ENCODE data around the gene FGD6.
"Not testable (repeated sequence)": the region's sequence is repeated elsewhere in the genome, so short reads cannot be mapped to it uniquely, and the experiment has no call there.

The FGD6 gene

DNA sequence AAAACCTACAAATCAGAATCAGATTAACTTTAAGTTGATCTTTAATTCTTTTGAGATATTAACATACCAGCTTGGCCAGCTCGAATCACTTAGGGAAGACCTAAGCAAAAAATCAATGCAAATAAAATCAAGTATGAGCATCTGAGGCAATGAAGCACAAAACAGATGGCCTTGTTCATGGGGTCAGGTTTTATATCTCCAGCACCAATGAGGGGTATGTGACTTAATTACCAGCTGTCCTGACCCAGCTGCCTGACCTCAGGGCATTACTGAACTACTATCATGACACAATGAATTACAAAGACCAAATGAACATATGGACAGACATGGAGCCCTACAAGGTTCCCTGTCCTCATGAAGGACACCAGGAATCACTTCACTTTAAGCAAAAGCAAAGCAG, 70.5 kb downstream of the FGD6 start:
- TF ChIP-seq POLR2AphosphoS5 (IDR thresholded peaks at IDR 0.05; ENCODE audit: low read depth, low read length) (no peak), TAF1 (IDR thresholded peaks at IDR 0.05; ENCODE audit: low read depth, low read length) (no peak), PAX5 (IDR thresholded peaks at IDR 0.05; ENCODE audit: insufficient read depth, low read length, severe bottlenecking) (no peak), SPI1 (IDR thresholded peaks at IDR 0.05; ENCODE audit: low read depth, low read length) (no peak), POU2F2 (IDR thresholded peaks at IDR 0.05; ENCODE audit: low read depth, low read length) (no peak), POLR2A (IDR thresholded peaks at IDR 0.05; ENCODE audit: low read depth, low read length) (no peak)
- FAIRE-seq, result peak; percentile 56
- no peak for DNase-seq (ENCODE audit: insufficient read length, low spot score)

DNA sequence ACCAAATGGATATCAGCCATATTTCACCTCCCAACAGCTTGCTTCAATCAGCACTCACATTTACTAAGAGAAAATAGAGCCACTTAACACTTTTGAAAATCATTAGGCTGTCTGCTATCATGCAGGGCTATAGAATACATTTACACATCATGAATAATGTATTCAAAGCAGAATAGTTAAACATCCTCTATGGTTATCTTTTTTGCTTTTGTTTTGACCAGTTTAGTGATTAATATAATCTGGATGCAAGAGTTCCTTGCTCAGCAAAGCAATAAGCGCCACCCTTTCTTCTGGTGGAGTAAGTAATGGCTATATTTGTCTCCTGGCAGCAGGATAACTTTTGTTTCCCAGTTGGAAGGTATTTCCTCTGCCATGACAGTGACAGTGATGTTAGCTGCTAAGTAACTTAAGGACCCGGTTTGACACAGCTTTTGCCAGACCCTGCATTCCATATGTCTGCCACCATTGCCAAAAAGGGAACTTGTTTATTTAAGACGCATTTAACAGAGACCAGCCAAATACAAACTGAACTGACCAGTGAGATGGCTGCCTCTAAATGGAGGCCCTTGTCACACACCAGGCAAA, 73.6 kb downstream of the FGD6 start:
- FAIRE-seq (no peak), DNase-seq (ENCODE audit: insufficient read length, low spot score) (no peak)
- no peak for TF ChIP-seq SPI1 (IDR thresholded peaks at IDR 0.05; ENCODE audit: low read depth, low read length)
- no peak for TF ChIP-seq POLR2A (IDR thresholded peaks at IDR 0.05; ENCODE audit: low read depth, low read length)
- no peak for TF ChIP-seq POU2F2 (IDR thresholded peaks at IDR 0.05; ENCODE audit: low read depth, low read length)
- no peak for TF ChIP-seq POLR2AphosphoS5 (IDR thresholded peaks at IDR 0.05; ENCODE audit: low read depth, low read length)
- TF ChIP-seq TAF1 (IDR thresholded peaks at IDR 0.05; ENCODE audit: low read depth, low read length), result no peak
- TF ChIP-seq PAX5 (IDR thresholded peaks at IDR 0.05; ENCODE audit: insufficient read depth, low read length, severe bottlenecking), result no peak

DNA sequence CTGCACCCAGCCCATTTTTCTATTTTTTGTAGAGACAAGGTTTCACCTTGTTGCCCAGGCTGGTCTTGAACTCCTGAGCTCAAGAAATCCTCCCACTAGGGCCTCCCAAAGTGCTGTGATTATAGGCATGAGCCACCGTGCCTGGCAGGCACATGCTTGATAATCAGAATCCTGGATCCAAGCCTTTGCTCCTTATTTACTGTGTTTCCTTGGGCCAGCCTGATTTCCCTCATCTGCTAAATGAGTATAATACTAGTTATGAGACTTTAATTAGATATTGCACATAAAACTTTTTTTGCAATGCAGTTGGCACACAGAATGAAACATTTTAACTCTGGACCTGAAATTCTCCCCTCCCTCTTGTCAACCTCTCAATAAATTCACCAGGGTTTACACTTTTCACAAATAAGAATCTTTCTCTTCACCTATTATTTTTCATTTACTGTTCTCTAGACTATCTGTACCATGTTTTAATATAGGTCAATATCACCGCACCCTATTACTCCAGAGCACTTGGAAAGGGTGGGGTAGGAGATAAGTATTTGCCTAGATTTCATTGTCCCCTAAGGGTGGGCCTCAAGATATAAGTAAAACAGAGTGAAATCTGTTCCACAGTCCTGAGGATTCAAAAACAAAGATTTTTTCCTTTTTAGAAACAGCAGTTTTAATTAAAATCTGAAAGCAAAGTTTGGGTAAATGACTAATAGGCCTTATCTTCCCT, 74.7 kb downstream of the FGD6 start:
- FAIRE-seq (no peak), DNase-seq (ENCODE audit: insufficient read length, low spot score) (no peak)
- TF ChIP-seq TAF1 (IDR thresholded peaks at IDR 0.05; ENCODE audit: low read depth, low read length) (no peak), PAX5 (IDR thresholded peaks at IDR 0.05; ENCODE audit: insufficient read depth, low read length, severe bottlenecking) (no peak), POLR2A (IDR thresholded peaks at IDR 0.05; ENCODE audit: low read depth, low read length) (no peak), POU2F2 (IDR thresholded peaks at IDR 0.05; ENCODE audit: low read depth, low read length) (no peak), SPI1 (IDR thresholded peaks at IDR 0.05; ENCODE audit: low read depth, low read length) (no peak), POLR2AphosphoS5 (IDR thresholded peaks at IDR 0.05; ENCODE audit: low read depth, low read length) (no peak)

DNA sequence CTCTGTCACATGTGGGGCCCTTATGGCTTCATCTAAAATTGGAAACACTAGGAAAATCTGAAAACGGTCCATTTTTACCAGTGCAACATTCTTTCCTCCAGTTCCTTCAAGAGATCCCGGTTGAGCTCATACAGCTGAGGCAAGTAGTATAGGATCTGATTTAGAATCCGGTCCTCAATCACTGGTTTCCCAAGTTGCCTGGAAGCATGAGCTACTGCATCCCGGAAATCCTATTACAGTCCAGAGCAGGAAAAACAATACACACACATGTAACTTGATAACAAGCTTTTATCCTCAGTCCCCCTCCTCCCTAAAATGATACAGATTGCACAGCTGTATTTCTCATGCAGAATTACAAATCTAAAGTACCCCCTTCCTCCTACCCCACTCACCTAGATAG, 76.0 kb downstream of the FGD6 start:
- no peak for FAIRE-seq
- TF ChIP-seq PAX5 (IDR thresholded peaks at IDR 0.05; ENCODE audit: insufficient read depth, low read length, severe bottlenecking), result no peak
- TF ChIP-seq POU2F2 (IDR thresholded peaks at IDR 0.05; ENCODE audit: low read depth, low read length), result no peak
- TF ChIP-seq POLR2A (IDR thresholded peaks at IDR 0.05; ENCODE audit: low read depth, low read length), result no peak
- no peak for TF ChIP-seq POLR2AphosphoS5 (IDR thresholded peaks at IDR 0.05; ENCODE audit: low read depth, low read length)
- no peak for TF ChIP-seq TAF1 (IDR thresholded peaks at IDR 0.05; ENCODE audit: low read depth, low read length)
- TF ChIP-seq SPI1 (IDR thresholded peaks at IDR 0.05; ENCODE audit: low read depth, low read length), result no peak
- no peak for DNase-seq (ENCODE audit: insufficient read length, low spot score)

DNA sequence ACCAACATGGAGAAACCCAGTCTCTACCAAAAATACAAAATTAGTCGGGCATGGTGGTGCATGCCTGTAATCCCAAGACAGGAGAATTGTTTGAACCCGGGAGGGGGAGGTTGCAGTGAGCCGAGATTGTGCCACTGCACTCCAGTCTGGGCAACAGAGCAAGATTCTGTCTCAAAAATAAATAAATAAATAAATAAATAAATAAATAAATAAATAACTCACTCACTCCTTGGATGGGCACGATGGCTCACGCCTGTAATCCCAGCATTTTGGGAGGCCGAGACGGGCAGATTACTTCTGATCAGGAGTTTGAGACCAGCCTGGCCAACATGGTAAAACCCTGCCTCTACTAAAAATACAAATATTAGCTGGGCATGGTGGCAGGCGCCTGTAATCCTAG, 79.2 kb downstream of the FGD6 start:
- not testable (repeated sequence) for FAIRE-seq; DNase-seq (ENCODE audit: insufficient read length, low spot score)

DNA sequence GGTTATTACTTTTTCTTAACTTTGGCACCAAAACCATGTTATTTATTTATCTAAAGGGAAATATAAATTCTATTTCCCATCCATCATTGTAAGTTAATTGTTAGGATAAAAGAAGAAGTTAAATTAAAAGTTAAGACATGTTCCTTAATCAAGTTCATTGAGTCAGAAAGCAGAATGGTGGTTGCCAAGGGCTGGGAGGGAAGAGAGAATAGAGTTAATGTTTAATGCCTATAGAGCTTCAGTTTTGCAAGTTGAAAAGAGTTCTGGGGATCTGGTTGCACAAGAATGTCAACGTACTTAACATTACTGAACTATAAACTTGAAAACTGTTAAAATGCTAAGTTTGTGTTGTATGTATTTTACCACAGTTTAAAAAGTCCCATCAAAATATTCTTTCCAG, 80.7 kb downstream of the FGD6 start:
- no peak for TF ChIP-seq POU2F2 (IDR thresholded peaks at IDR 0.05; ENCODE audit: low read depth, low read length)
- TF ChIP-seq POLR2A (IDR thresholded peaks at IDR 0.05; ENCODE audit: low read depth, low read length), result no peak
- TF ChIP-seq SPI1 (IDR thresholded peaks at IDR 0.05; ENCODE audit: low read depth, low read length), result no peak
- no peak for TF ChIP-seq PAX5 (IDR thresholded peaks at IDR 0.05; ENCODE audit: insufficient read depth, low read length, severe bottlenecking)
- TF ChIP-seq TAF1 (IDR thresholded peaks at IDR 0.05; ENCODE audit: low read depth, low read length), result no peak
- TF ChIP-seq POLR2AphosphoS5 (IDR thresholded peaks at IDR 0.05; ENCODE audit: low read depth, low read length), result no peak
- FAIRE-seq (no peak), DNase-seq (ENCODE audit: insufficient read length, low spot score) (no peak)

DNA sequence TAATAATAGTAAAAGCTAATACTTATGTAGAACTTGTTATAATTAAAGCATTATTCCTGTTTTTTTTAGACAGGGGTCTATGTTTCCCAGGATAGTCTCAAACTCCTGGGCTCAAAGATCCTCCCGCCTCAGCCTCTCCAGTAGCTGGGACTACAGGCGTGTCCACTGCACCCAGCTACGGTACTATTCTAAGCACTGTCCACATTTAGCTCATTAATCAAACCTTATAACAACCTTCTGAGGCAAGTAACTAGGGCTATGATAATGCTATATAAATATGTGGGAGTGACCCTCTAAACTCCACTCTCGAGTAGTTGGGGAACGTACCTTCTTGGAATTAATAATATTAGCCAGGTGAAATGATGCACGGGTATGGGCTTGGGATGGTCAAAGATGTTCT, 83.2 kb downstream of the FGD6 start:
- DNase-seq (ENCODE audit: insufficient read length, low spot score), result no peak
- no peak for TF ChIP-seq PAX5 (IDR thresholded peaks at IDR 0.05; ENCODE audit: insufficient read depth, low read length, severe bottlenecking)
- TF ChIP-seq POLR2A (IDR thresholded peaks at IDR 0.05; ENCODE audit: low read depth, low read length), result no peak
- no peak for TF ChIP-seq SPI1 (IDR thresholded peaks at IDR 0.05; ENCODE audit: low read depth, low read length)
- no peak for TF ChIP-seq POU2F2 (IDR thresholded peaks at IDR 0.05; ENCODE audit: low read depth, low read length)
- TF ChIP-seq POLR2AphosphoS5 (IDR thresholded peaks at IDR 0.05; ENCODE audit: low read depth, low read length), result no peak
- no peak for TF ChIP-seq TAF1 (IDR thresholded peaks at IDR 0.05; ENCODE audit: low read depth, low read length)
- no peak for FAIRE-seq

DNA sequence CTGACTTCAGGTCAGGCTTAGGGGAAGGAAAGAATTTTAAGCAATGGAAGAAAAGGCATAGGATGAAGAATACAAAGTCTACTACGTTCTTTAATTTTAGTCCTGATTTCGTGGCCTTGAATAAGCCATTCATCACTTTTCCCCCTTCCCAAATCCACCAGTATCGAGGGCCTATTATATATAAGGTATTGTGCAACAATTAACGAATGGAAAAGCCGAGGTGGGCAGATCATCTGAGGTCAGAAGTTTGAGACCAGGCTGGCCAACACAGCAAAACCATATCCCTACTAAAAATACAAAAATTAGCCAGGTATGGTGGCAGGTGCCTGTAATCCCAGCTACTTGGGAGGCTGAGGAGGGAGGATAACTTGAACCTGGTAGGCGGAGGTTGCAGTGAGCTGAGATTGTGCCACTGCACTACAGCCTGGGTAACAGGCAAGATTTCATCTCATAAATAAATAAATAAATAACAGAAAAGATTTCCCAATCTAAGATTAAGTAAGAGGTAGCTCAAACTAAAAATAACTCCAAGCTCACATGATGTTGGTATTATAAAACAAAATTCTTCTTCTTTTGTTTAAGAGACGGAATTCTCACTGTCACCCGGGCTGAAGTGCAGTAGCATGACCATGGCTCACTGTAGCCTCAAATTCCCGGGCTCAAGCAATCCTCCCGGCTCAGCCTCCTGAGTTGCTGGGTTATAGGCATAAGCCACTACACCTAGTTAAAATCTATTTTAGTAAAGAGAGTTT, 85.5 kb downstream of the FGD6 start:
- FAIRE-seq, result no peak
- no peak for TF ChIP-seq SPI1 (IDR thresholded peaks at IDR 0.05; ENCODE audit: low read depth, low read length)
- no peak for DNase-seq (ENCODE audit: insufficient read length, low spot score)

DNA sequence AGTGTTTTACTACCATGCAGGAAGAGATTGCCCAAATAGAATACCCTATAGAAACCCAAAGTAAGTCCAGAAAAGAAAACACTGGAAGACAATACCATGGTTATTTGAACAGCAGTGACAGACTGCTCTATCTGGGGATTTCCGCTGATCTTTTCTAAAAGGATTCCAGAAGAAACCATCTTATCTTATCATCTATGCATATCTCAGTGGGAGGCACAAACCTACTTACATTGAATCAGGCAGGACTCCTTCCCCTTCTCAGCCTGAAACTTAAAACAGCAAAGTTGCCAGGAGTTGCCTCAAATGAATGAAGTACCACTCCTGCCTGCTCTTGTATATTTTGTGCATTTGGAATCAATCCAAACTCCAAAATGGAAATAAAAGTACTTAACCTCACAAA, 87.2 kb downstream of the FGD6 start:
- no peak for FAIRE-seq
- TF ChIP-seq SPI1 (IDR thresholded peaks at IDR 0.05; ENCODE audit: low read depth, low read length), result no peak
- TF ChIP-seq POU2F2 (IDR thresholded peaks at IDR 0.05; ENCODE audit: low read depth, low read length), result no peak
- TF ChIP-seq TAF1 (IDR thresholded peaks at IDR 0.05; ENCODE audit: low read depth, low read length), result no peak
- no peak for TF ChIP-seq PAX5 (IDR thresholded peaks at IDR 0.05; ENCODE audit: insufficient read depth, low read length, severe bottlenecking)
- no peak for TF ChIP-seq POLR2AphosphoS5 (IDR thresholded peaks at IDR 0.05; ENCODE audit: low read depth, low read length)
- no peak for TF ChIP-seq POLR2A (IDR thresholded peaks at IDR 0.05; ENCODE audit: low read depth, low read length)
- DNase-seq (ENCODE audit: insufficient read length, low spot score), result no peak

DNA sequence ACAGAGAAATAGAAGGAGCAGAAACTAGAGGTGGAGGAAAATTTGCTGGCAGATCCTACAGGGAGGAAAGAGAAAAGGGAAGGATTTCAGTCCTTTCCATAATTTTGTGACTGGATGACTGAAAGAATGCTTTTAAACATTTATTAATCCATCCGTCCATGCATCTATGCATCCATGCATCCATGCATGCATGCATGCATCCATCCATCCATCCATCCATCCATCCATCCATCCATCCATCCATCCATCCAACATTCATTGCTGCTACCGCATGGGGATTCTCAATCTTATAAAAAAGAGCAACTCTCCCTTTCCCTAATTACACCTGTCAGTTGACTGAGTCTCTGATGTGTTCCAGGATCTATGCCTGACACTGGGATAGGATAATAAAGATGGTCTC, 88.2 kb downstream of the FGD6 start:
- no peak for FAIRE-seq
- TF ChIP-seq POU2F2 (IDR thresholded peaks at IDR 0.05; ENCODE audit: low read depth, low read length), result no peak
- DNase-seq (ENCODE audit: insufficient read length, low spot score), result no peak

All from GM12891 (cell line).